Muscle of arm (tissue), 12 donors: ENCODE measurements around the gene C1QTNF12. TPM values are rescaled to one million over a fixed set of nuclear protein-coding genes. Genes with fewer than 3 reads are reported as not detected.
"Not testable (repeated sequence)": the region's sequence is repeated elsewhere in the genome, so short reads cannot be mapped to it uniquely, and the experiment has no call there.

Experiments
- DNase-seq: peaks from one replicate; pipeline ENCODE4 v3.0.0-alpha.2; 2013
- polyA plus RNA-seq, 12 donors: library from polyadenylated mRNA; unstranded; fragments of 120-200 nt; gene quantifications; one replicate each; pipeline ENCODE4 v1.2.1, GENCODE V29; 2013; ENCODE audit not compliant: insufficient read length in 12 of 12

C1QTNF12 gene
- polyA plus RNA-seq, 12 donors: 2.0 to 5.4 (median 2.4) TPM; not detected in 2

DNA sequence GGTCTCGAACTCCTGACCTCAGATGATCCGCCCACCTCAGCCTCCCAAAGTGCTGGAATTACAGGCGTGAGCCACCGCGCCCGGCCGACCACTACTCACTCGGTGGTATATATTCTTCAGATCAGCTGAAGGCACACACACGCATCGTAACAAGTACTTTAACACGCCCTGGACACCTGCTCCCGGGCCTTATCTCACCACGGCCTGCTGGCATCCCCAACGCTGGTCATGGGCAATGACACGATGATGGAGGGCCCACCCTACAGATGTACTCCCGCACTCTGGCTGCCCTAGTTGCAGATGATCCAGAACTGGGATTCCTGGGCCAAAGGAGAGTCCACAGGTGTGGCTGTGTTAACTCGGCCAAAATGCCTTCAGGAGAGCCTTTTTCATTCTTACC lies 15.5 kb upstream of the C1QTNF12 start:
- DNase-seq: no peak

- DNase-seq: no peak
Observed at GRCh38 chr1:1260843-1261560, 14.5 kb upstream of the C1QTNF12 start.

- no peak for DNase-seq
Observed at GRCh38 chr1:1259951-1260600, 13.6 kb upstream of the C1QTNF12 start.

- DNase-seq: no peak
Observed at GRCh38 chr1:1259540-1259939, 13.0 kb upstream of the C1QTNF12 start.

DNA sequence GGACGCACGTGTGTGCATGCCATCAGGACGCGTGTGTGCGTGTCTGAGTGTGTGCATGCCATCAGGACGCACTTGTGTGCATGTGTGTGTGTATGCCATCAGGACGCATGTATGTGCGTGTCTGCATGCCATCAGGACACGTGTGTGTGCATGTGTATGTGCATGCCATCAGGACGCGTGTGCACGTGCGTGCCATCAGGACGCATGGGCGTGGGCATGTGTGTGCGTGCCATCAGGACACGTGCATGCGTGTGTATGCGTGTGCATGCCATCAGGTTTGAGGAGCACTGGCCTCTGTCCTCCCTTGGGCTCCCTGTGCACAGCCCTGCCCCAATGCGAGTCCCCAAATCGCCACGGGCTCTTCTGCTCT lies 12.6 kb upstream of the C1QTNF12 start:
- DNase-seq: no peak

DNA sequence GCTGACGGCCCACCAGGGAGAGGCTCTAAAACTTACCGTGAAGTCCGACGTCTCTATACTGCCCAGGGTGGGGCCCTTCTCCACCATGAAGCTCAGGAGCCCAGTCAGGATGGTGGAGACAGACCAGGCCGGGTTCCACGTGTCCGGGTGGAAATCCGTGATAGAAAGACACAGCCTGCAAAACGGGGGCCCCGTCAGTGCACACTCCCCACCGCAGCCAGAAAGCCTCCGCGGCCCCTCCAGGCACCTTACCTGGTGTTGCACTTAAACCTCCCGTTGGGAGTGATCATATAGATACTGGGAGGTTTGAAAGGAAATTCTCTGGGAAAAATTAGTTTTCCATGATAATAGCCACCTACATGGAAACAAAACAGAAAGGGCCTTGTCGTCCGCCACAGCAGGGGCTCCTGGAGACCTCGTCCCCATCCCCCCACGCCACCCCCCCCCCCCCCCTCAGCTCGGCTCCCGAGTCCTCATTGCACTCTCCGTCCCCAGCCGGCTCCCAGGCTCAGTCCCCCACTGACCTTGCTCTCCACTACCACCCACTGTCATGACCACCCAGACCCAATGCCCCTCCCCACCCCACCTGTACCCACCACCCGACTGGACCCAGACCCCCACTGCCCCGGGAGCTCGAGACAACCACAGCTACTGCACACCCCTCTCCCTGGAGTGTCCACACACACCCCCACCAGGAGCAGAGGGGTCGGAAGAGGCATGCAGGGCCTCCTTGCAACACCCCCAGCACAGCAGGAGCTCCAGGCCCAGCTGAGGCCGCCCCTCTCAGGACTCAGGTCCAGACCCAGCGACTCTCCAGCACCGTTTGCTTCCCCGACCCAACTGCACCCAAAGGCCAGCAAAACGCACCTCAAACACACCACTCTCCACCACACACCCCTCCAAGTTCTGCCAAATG lies 10.7 kb upstream of the C1QTNF12 start:
- DNase-seq: no peak

DNA sequence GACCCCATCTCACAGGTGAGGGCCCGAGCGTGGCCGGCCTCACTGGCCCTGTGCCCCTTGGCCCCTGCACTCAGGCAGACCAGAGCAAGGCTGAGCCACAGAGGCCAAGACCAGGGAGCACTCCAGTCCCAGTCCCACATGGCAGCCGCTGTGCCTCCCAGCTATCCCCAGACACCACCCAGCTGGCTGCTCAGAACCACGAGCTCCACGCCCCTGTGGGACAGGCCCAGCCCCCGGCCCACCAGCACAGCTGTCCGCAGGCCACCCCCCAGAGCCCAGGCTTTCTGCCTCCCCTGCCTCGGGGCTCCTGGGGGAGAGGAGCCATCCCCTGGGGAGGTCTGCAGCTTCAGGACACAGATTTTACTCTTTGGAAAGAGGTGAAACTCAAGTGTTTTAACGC lies 9.1 kb upstream of the C1QTNF12 start:
- no peak for DNase-seq

DNA sequence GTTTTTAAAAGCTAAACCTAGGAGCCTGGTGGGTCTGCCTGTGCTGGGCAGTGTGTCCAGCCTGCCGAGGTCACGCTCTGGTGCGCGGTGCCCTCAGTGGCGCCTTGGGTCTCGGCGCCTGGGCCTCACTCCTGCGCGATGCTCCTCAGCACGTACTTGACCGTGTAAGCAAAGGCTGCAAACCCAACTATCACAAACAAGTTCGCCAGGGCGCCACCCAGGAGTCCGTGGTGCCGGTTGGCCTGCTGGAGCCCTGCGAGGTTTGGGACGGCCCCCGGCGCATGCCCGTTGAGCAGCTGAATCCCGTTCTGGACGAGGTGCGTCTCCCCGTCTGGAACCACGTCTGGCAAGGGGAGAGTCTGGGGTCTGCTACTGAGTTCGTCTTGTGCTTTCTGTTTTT lies 8.6 kb upstream of the C1QTNF12 start:
- no peak for DNase-seq

DNA sequence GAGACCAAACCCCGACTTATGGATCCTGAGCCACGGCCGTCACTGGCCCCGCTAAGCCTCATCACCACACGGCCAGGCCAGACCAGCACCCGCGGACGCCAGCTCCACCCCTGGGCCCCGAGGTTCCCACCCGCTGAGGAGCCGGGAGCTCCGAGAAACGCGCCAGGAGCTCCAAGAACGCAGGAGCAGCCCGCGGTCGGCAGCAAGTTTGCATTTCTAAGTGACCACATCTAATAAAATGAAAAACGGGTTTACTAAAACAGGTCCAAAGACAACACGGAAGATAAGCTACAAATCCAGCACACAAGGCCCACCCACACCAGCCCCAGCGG lies 8.1 kb upstream of the C1QTNF12 start:
- no peak for DNase-seq

DNA sequence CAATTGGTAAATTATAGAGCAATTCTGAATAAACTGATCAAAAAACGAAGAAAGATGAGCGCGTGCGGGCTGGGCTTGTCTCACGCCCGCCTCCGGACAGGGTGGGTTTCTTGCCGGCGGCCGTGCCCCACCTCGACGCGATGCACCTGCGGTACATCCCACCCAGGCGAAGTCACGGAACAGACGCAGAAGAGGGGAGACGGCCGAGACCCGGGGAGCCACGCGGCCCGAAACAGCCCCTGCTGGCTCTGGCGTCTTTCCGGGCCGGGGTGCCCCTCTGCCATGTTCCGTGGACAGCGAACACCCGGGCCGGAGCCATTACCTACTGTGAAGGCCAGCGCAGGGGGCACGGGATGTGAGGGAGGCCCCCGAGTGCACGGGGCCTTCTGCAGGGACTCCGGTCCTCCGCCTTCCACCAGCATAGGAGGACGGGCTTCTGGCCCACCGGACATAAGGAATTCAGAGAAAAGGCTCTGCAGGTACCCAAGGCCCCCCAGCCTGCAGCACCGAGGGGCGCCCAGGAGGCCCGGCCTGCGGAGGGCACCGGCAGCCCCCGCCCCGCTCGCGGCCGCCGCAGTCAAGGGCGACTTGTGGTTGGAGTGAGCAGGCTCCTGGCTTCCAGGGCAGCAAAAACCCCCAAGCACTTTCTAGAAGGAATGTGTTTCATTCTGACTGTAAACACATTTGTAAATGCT lies 7.6 kb upstream of the C1QTNF12 start:
- no peak for DNase-seq

- DNase-seq: no peak
Observed at GRCh38 chr1:1253314-1253713, 6.8 kb upstream of the C1QTNF12 start.

GRCh38 chr1:1250786-1251284 lies 4.3 kb upstream of the C1QTNF12 start:
- no peak for DNase-seq

DNA sequence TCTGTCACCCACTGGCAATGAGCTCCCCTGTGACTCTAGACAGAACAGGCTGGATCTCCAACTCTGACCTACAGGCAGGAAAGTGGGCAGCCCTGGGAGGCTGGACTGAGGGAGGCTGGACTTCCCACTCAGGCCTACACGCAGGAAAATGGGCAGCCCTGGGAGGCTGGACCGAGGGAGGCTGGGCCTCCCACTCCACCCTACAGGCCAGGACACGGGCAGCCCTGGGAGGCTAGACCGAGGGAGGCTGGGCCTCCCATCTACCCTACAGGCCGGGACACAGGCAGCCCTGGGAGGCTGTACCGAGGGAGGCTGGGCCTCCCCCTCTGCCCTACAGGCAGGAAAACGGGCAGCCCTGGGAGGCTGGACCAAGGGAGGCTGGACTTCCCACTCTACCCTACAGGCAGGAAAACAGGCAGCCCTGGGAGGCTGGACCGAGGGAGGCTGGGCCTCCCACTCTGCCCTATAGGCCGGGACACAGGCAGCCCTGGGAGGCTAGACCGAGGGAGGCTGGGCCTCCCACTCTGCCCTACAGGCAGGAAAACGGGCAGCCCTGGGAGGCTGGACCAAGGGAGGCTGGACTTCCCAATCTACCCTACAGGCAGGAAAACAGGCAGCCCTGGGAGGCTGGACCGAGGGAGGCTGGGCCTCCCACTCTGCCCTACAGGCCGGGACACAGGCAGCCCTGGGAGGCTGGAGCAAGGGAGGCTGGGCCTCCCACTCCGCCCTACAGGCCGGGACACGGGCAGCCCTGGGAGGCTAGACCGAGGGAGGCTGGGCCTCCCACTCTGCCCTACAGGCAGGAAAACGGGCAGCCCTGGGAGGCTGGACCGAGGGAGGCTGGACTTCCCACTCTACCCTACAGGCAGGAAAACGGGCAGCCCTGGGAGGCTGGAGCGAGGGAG lies 1.7 kb upstream of the C1QTNF12 start:
- not testable (repeated sequence) for DNase-seq

GRCh38 chr1:1247341-1247913 lies 905 bp upstream of the C1QTNF12 start:
- DNase-seq: no peak

- no peak for DNase-seq
Observed at GRCh38 chr1:1245817-1246576, 525 bp downstream of the C1QTNF12 start.

GRCh38 chr1:1245178-1245816 lies 1.2 kb downstream of the C1QTNF12 start:
- no peak for DNase-seq

DNA sequence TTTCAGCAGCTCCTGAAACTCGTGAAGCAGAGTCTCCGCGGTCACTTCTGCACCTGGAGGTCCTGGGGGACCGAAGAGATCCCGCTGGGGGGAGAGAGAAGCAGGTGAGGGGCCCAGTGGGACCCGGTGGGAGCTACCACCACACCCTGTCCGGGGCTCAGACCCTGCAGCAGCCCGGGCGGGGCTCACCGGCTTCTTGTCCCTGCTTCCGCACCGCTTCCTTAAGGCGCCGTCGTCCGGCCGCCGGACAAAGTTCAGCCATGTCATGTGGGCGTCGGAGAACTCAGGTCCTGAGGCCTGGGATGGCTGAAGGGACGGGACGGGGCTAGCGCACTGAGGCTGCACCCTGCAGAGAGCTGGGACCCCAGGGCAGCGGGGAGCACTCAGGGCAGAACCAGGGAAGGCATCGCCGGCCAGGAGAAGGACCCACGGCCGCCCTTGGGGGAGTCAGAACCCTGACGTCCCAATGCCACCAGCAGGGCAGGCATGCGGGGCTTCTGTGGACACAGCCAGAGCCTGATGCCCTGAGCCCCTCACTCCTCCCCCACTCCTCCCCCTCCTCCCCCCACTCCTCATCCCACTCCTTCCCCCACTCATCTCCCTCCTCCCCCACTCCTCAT lies 2.2 kb downstream of the C1QTNF12 start:
- no peak for DNase-seq

DNA sequence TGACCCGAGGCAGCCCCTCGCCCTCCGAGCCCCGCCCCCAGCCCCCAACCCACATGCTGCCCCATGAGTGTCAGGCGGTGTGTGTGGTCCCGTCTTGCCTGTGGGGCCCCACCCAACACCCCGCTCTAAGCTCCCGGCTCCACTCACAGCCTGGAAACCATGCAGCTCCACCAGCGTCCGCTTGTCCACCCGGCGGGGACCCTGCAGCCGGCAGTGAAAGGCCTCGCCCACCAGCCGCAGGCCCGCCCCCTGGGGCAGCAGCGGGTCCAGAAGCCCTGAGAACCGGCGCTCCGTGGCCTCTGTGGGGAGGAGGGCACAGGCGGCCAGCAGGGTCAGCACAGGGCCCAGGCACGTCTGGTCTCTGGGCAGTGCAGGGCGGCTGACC lies 2.7 kb downstream of the C1QTNF12 start:
- no peak for DNase-seq

GRCh38 chr1:1243266-1243660 lies 3.3 kb downstream of the C1QTNF12 start:
- no peak for DNase-seq
